ENCODE results near the gene ENOX2. TPM values are rescaled to one million over a fixed set of nuclear protein-coding genes. Genes with fewer than 3 reads are reported as not detected.

The ENOX2 gene
- total RNA-seq, 2 donors from 2014 or later: 7.0 to 13.0 TPM

GRCh38 chrX:130896026-130896425 lies 7.0 kb downstream of the ENOX2 start:
- Mint-ChIP-seq H3K4me3 (no peak overlapping the region), H3K27ac (no peak overlapping the region), H3K9me3 (no peaks in the 10 kb centered on the region), H3K36me3 (ENCODE audit: low read depth) (peaks cover 42% of the 10 kb centered on the region), H3K27me3 (no peaks in the 10 kb centered on the region), H3K4me1 (no peaks in the 10 kb centered on the region)
- ATAC-seq (replicated peaks): no peak

GRCh38 chrX:130895299-130895698 lies 7.7 kb downstream of the ENOX2 start:
- no peak overlapping the region for H3K27ac Mint-ChIP-seq
- no peak for ATAC-seq (replicated peaks)

GRCh38 chrX:130893356-130894085 lies 9.5 kb downstream of the ENOX2 start:
- Mint-ChIP-seq H3K4me3 (no peak overlapping the region), H3K27me3 (no peaks in the 10 kb centered on the region), H3K27ac (no peak overlapping the region), H3K9me3 (no peaks in the 10 kb centered on the region), H3K4me1 (no peaks in the 10 kb centered on the region), H3K36me3 (ENCODE audit: low read depth) (peaks cover 22% of the 10 kb centered on the region)
- no peak for ATAC-seq (replicated peaks)

More at GRCh38 chrX:130895299-130895698, 7.7 kb downstream of the ENOX2 start:
- H3K36me3 Mint-ChIP-seq (ENCODE audit: low read depth): peaks cover 35% of the 10 kb centered on the region
- H3K9me3 Mint-ChIP-seq: no peaks in the 10 kb centered on the region
- no peak overlapping the region for H3K4me3 Mint-ChIP-seq
- no peaks in the 10 kb centered on the region for H3K4me1 Mint-ChIP-seq
- no peaks in the 10 kb centered on the region for H3K27me3 Mint-ChIP-seq

- Mint-ChIP-seq H3K4me3 (no peak overlapping the region), H3K27me3 (no peaks in the 10 kb centered on the region), H3K27ac (no peak overlapping the region), H3K36me3 (ENCODE audit: low read depth) (peaks cover 1% of the 10 kb centered on the region), H3K4me1 (no peaks in the 10 kb centered on the region), H3K9me3 (no peaks in the 10 kb centered on the region)
- ATAC-seq (replicated peaks): no peak
Observed at GRCh38 chrX:130887376-130887775, 15.6 kb downstream of the ENOX2 start.

GRCh38 chrX:130885996-130886395 lies 17.0 kb downstream of the ENOX2 start:
- no peaks in the 10 kb centered on the region for H3K27me3 Mint-ChIP-seq
- H3K36me3 Mint-ChIP-seq (ENCODE audit: low read depth): peaks cover 7% of the 10 kb centered on the region
- no peak for ATAC-seq (replicated peaks)
- H3K4me1 Mint-ChIP-seq: no peaks in the 10 kb centered on the region
- no peaks in the 10 kb centered on the region for H3K9me3 Mint-ChIP-seq
- H3K4me3 Mint-ChIP-seq: peak overlapping the region; percentile 33
- no peak overlapping the region for H3K27ac Mint-ChIP-seq

- no peaks in the 10 kb centered on the region for H3K27me3 Mint-ChIP-seq
- no peak overlapping the region for H3K27ac Mint-ChIP-seq
- no peak for ATAC-seq (replicated peaks)
- H3K36me3 Mint-ChIP-seq (ENCODE audit: low read depth): peaks cover 7% of the 10 kb centered on the region
- H3K4me3 Mint-ChIP-seq: peak overlapping the region; percentile 33
- no peaks in the 10 kb centered on the region for H3K9me3 Mint-ChIP-seq
- no peaks in the 10 kb centered on the region for H3K4me1 Mint-ChIP-seq
Observed at GRCh38 chrX:130885508-130885907, 17.5 kb downstream of the ENOX2 start.

GRCh38 chrX:130884627-130885026 lies 18.4 kb downstream of the ENOX2 start:
- Mint-ChIP-seq H3K9me3 (no peaks in the 10 kb centered on the region), H3K4me3 (no peak overlapping the region), H3K27me3 (no peaks in the 10 kb centered on the region), H3K27ac (no peak overlapping the region), H3K4me1 (no peaks in the 10 kb centered on the region), H3K36me3 (ENCODE audit: low read depth) (peaks cover 7% of the 10 kb centered on the region)
- no peak for ATAC-seq (replicated peaks)

GRCh38 chrX:130879869-130880268 lies 23.1 kb downstream of the ENOX2 start:
- Mint-ChIP-seq H3K27ac (no peak overlapping the region), H3K4me3 (no peak overlapping the region), H3K9me3 (no peaks in the 10 kb centered on the region), H3K27me3 (no peaks in the 10 kb centered on the region), H3K36me3 (ENCODE audit: low read depth) (peaks cover 7% of the 10 kb centered on the region), H3K4me1 (no peaks in the 10 kb centered on the region)
- ATAC-seq (replicated peaks): no peak

GRCh38 chrX:130878350-130879341 lies 24.4 kb downstream of the ENOX2 start:
- H3K4me3 Mint-ChIP-seq: no peak overlapping the region
- peaks cover 7% of the 10 kb centered on the region for H3K36me3 Mint-ChIP-seq (ENCODE audit: low read depth)
- H3K27me3 Mint-ChIP-seq: no peaks in the 10 kb centered on the region
- ATAC-seq (replicated peaks): no peak
- no peaks in the 10 kb centered on the region for H3K4me1 Mint-ChIP-seq
- no peaks in the 10 kb centered on the region for H3K9me3 Mint-ChIP-seq
- no peak overlapping the region for H3K27ac Mint-ChIP-seq

GRCh38 chrX:130877892-130878341 lies 25.1 kb downstream of the ENOX2 start:
- Mint-ChIP-seq H3K36me3 (ENCODE audit: low read depth) (peaks cover 7% of the 10 kb centered on the region), H3K4me3 (no peak overlapping the region), H3K27ac (no peak overlapping the region), H3K4me1 (no peaks in the 10 kb centered on the region), H3K27me3 (no peaks in the 10 kb centered on the region), H3K9me3 (no peaks in the 10 kb centered on the region)
- ATAC-seq (replicated peaks): no peak

GRCh38 chrX:130876226-130876625 lies 26.8 kb downstream of the ENOX2 start:
- H3K27me3 Mint-ChIP-seq: no peaks in the 10 kb centered on the region

GRCh38 chrX:130874751-130875150 lies 28.3 kb downstream of the ENOX2 start:
- Mint-ChIP-seq H3K4me3 (no peak overlapping the region), H3K27me3 (no peaks in the 10 kb centered on the region), H3K4me1 (no peaks in the 10 kb centered on the region), H3K27ac (no peak overlapping the region), H3K9me3 (no peaks in the 10 kb centered on the region), H3K36me3 (ENCODE audit: low read depth) (no peaks in the 10 kb centered on the region)
- no peak for ATAC-seq (replicated peaks)

More at GRCh38 chrX:130876226-130876625, 26.8 kb downstream of the ENOX2 start:
- H3K36me3 Mint-ChIP-seq (ENCODE audit: low read depth): no peaks in the 10 kb centered on the region
- no peak overlapping the region for H3K27ac Mint-ChIP-seq
- ATAC-seq (replicated peaks): no peak
- H3K4me1 Mint-ChIP-seq: no peaks in the 10 kb centered on the region
- no peaks in the 10 kb centered on the region for H3K9me3 Mint-ChIP-seq
- no peak overlapping the region for H3K4me3 Mint-ChIP-seq

- Mint-ChIP-seq H3K4me3 (no peak overlapping the region), H3K9me3 (no peaks in the 10 kb centered on the region), H3K4me1 (no peaks in the 10 kb centered on the region), H3K36me3 (ENCODE audit: low read depth) (no peaks in the 10 kb centered on the region), H3K27ac (no peak overlapping the region), H3K27me3 (no peaks in the 10 kb centered on the region)
- ATAC-seq (replicated peaks): no peak
Observed at GRCh38 chrX:130869239-130869638, 33.8 kb downstream of the ENOX2 start.

GRCh38 chrX:130861462-130861861 lies 41.5 kb downstream of the ENOX2 start:
- Mint-ChIP-seq H3K27me3 (no peaks in the 10 kb centered on the region), H3K4me1 (peaks cover 6% of the 10 kb centered on the region), H3K4me3 (no peak overlapping the region), H3K27ac (no peak overlapping the region), H3K9me3 (no peaks in the 10 kb centered on the region), H3K36me3 (ENCODE audit: low read depth) (peaks cover 8% of the 10 kb centered on the region)
- ATAC-seq (replicated peaks): peak; percentile 39

- peaks cover 6% of the 10 kb centered on the region for H3K4me1 Mint-ChIP-seq
- peaks cover 8% of the 10 kb centered on the region for H3K36me3 Mint-ChIP-seq (ENCODE audit: low read depth)
- peak; percentile 96 for ATAC-seq (replicated peaks)
- H3K27me3 Mint-ChIP-seq: no peaks in the 10 kb centered on the region
- no peak overlapping the region for H3K4me3 Mint-ChIP-seq
- no peaks in the 10 kb centered on the region for H3K9me3 Mint-ChIP-seq
- H3K27ac Mint-ChIP-seq: no peak overlapping the region
Observed at GRCh38 chrX:130857207-130857606, 45.8 kb downstream of the ENOX2 start.

Data from activated T-helper 17 cell treated with anti-CD3 and anti-CD28 coated beads, Interleukin-2, amount 50 U/mL, for 72 hours (primary cell).